Ureter (tissue), 1 donor: ENCODE data around the gene COPS8. TPM values are rescaled to one million over a fixed set of nuclear protein-coding genes. Genes with fewer than 3 reads are reported as not detected.

Source experiments
- DNase-seq: peaks from one replicate; pipeline ENCODE4 v3.0.0-alpha.2; 2020; ENCODE audit warnings: low spot score
- total RNA-seq: library from RNA; stranded (reverse); gene quantifications from one replicate; pipeline ENCODE4 v1.2.4, GENCODE V29; 2023
- donor health status: DM: yes; HTN: yes; CAD: no.

Gene COPS8
- total RNA-seq, 1 donor from 2014 or later = 46.1 TPM

DNA sequence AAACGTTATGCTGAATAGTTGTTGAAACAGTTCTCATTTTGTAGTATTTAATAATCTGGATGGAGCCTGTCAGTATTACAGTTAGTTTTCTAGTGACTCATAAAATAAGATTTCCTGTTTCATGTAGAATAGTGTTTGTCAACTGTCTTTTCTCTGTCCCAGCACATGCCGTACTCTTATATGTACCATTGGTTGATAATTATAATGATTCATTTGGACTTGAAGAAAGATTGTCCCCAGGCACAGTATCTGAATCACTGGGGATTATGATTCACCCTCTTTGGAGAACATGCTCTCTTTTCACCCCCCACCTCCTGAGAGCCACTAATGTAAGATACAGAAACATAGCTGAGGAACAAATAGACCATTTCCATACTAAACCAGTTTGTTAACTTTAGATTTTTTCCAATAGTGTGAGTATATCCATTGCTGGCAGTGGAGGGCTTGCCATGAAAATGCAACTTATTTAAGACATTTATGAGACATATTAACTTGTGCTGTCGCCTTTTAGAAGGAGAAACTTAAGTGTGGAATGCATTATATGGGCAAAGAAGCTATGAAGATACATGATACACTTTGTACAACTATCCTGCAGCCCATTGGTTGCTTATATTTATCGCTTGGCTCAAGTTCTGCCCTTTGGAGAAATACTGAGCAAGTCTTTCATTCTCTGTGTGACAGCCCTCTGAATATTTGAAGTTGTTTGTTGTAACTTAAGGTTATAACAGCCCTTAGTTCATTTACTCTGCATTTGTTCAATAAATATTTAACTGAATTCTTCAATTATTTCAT lies 12.4 kb downstream of the COPS8 start:
- no peak for DNase-seq

DNA sequence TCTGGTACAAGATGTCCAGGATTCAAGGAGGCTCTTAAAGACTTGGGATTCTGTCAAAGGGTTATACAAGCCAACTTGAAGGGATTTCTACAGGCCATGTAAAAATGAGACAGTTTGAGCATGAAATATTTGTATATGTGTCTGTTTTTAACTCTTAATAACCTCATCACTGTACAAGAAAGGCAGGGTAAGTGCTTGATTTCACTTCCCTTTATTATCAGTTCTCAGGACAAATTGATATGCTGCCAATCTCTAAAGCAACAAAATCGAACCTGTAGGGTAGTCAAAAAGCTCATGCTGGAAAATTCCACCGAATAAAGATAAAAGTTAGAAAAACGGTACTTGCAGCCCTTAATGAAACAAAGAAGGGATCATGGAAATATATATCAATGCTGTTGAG lies 14.1 kb downstream of the COPS8 start:
- no peak for DNase-seq

DNA sequence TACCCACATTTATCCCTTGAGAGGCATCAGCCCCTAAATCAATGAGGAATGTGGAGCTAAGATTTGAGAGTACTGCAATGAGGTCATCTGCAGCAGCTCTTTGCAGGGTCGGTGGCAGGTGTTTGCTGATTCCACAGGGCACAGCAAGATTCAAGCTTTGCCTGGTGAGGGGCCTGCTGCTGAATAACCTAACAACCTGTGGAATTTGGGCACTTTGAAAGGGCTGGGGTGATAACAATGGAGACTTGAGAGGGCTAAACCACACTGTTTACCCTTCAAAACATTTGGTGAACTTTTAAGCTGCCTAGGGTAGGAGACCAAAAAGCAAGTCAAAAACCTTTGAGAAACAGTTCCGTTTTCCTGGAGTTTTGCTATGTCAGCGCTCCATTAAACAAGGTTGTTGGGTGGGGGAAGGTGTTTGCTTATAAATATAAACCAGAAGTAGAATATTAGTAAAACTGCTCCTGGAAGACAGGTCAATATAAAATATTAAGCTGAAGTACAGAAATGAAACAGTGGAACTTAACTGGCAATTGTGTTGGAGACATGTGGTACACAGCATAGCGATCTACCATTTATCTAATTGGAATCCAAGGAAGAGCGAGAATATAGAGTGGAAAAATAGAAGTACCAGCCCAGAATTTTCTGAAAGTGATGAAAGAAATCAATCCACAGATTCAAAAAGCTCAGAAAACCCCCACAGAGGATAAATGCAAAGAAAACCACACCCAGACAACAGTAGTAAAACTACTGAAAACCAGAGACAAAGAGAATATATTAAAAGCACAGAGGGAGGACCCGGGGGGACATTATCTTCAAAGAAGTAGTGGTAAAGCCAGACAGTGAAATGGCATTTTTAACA lies 15.7 kb downstream of the COPS8 start:
- no peak for DNase-seq

DNA sequence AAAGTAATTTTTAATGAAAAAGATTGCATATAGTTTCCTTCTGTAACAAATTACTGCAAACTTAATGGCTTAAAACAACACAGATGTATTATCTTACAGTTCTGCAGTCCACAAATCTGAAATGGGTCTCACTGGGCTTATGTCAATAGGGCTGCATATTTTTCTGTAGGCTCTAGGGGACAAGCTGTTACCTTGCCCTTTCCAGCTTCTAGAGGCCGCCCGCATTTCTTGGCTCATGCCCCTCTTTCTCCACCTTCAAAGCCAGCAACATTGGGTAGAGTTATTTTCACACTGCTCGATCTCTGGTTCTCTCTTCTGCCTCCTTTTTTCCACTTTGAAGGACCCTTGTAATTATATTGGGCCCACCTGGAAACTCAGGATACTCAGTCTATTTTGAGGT lies 16.7 kb downstream of the COPS8 start:
- no peak for DNase-seq

DNA sequence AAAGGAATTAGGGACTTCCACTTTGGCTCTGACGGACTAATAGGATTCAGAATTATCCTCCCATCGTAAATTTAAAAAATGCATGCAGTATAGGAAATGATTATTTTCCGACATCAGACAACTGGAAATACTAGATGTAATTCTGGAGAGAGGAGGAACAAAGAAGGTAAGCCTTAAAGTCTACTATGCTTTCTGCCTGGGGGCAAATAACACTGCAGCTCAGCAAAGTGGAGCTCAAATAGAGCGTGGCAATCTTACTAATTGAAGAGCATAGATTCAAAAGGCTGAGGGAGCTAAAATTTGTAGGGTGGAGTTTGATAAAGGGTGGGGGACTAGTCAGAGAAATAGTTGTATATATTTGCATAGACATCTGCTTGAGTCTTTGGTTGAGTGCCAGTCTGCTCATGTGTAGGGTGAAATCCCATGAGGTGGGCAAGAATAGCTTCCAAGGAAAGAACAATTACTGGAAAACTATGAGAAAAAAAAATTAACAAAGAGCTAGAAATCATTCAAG lies 23.8 kb downstream of the COPS8 start:
- no peak for DNase-seq

DNA sequence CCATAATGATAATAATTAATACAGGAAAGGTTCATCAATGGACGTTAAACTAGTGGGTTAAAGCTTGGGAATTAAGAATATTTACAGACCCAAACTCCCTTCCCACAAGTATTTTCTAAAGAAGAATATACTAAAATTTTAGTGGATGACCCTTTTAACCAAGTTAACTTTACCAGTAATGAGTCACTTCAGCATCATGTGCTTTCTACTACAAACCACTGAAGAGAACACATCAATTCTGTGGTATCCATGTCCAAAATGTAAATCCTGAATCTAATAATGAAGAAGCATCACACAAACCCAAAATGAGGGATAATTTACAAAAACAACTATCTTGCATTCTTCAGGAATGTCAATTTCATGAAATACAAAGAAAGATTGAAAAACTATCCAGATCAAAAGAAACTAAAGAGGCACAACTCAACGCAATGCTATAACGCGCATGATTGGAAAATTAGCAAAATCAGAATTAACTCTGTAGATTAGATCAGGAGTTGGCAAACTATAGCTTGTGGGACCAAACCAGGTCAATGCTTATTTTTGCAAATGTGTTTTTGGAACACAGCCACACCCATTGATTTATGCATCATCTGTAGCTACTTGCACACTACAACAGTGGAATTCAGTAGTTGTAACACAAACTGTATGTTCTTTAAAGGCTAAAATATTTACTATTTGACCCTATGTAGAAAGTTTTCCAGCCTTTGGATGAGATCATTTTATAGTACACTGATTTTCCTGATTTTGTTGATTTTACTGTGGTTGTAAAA lies 27.5 kb downstream of the COPS8 start:
- DNase-seq = no peak

DNA sequence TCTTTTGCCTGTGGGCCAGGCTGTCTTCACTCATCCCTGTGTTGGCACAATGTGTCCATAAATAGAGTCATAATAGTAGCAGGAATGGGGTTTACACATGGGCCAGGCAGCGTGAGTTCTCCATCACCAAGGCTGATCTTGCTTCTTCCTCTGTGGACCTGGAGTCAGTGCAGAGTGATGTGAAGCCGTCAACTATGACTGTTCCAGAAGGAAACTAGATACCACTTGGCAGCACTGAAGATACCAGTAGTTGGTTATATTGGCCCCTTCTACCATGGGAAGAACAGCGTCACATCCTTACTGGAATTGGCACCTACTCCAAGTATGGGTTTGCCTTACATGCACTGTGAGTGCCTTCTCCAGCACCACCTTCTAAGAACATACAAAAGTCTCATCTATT lies 30.2 kb downstream of the COPS8 start:
- DNase-seq = no peak

DNA sequence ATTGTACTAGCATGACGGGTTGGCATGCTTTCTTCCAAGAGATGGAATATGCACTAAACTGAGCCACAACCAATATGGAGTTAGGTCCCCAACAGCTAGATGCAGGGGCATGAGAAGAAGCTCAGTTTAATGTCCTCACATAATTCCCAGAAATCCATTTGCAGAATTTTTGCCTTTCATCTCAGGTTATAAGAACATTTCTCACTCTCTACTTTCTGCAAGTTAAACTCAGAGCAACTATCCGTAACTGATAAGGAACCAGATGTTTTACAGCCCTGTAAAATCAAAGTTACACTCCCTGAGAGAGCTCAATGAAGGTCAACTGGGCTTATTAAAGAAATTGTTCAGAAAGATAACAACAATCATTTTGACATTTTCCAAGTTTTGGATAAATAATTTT lies 30.7 kb downstream of the COPS8 start:
- no peak for DNase-seq

DNA sequence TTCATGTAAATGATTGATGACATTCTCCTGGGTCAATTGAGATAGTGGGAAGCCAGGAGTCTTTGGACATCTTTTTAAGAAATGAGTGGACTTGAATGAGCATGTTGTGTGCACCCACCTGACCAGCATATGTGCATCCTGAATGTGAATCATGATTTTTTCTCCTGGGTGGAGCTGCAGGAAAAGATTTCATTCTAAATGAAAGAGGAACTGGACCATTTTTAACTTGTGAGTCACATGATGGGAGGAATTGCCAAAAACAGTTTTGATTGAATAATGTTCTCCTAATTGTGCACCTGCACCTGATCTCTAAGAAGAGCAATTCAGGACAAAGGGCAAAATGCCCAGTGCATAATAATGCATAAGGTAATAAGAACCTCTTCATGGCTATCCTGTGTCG lies 32.3 kb downstream of the COPS8 start:
- no peak for DNase-seq

DNA sequence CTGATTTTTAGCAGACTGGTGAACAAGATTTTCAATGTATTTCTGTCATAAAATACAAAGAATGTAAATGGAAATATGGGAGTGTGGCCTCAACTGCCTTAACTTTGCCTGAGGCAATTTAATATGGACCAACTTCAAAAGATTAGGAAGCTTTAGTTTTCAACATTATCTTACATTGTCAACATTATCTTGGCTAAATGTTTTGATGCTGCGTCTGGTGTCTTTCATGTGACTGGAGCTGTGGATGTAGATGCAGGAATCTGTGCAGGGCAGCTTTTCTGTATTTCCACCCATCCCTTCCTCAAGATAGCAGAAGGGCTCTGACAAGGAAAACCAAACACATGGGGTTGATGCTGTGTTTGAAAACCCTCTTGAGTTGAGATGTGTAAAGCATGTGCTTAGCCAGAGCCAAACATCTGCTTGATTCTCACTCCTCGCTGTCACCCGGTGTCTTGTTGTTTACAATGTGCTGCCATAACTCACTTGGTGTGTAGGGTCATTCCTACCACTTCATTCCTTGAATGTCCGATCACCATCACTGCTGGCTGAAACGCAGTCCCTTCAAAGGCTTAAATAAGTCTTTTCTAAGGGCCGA lies 33.0 kb downstream of the COPS8 start:
- DNase-seq = no peak

DNA sequence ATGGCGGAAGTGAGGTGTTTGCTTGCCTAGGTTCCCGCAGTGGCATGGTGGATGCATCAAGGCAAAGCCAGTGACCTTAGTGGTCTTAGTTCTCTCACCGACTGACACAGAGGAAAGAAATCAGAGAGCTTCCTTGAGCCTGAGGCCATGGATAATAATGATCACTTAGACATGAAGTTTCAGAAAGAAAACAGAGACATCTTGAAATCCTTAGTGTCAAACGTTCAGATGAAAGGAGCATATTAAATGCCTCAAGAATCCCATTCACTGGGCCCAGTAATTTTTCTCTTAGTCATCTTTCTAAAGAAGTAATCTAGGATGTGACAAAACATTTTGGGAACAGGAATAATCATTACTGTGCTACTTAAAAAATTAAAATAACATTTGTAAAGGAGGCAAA lies 35.2 kb downstream of the COPS8 start:
- DNase-seq = no peak

DNA sequence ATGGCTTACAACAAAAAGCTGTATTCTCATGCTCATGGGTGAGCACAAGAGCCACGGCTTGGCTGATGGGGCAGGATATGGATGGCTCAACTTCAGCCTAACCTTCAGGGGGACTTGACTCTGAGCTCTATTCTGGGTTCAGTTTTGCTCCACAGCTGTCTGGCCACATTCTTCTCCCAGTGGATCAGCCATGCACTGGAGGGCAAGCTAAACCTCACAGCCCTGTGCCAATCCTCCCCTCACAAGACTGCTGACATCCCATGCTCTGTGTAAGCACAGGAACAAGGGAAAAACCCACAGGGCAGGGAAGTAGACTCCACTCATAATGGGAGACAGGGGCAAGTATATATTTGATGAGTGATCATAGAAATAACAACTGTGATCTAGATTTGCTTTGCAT lies 35.6 kb downstream of the COPS8 start:
- DNase-seq = no peak

DNA sequence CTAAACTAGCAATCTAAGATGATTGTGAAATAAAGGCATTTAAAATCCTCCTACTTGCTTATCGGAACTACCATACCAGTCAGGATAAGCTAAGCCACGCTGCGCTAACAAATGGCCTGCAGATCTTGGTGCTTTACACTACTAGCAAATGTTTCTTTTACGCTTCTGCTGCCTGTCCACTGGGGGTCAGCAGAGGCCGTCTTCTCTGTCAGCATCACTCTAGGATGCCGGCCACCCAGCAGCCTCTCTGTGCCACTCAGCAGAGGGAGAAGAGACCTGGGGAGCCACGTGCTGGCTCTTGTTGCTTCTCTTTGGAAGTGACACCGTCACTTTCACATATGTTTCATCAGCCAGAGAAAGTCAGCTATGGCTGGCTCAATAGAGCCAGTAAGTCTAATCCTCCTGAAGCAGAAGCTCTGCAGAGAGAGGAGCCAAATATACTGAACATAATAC lies 36.6 kb downstream of the COPS8 start:
- DNase-seq = peak; percentile 58

DNA sequence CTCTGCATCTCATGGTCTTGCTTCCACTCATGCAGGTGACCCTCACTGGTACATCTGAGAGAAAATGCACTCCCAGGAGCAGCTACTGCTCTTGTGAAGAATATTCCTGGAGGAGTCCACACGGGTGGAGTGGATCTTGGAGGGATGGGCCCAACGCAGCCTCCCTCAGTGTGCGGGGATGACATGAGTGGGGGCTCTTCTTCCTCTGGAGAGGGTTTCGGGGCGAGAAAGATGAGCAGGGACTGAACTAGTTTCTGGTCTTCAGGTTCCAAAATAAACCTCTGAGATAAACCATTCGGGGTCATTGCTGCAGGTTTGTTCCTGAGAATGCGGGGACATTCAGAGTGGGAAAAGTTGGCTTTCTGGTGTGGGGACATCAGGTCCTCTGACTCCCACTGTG lies 39.1 kb downstream of the COPS8 start:
- DNase-seq = no peak

DNA sequence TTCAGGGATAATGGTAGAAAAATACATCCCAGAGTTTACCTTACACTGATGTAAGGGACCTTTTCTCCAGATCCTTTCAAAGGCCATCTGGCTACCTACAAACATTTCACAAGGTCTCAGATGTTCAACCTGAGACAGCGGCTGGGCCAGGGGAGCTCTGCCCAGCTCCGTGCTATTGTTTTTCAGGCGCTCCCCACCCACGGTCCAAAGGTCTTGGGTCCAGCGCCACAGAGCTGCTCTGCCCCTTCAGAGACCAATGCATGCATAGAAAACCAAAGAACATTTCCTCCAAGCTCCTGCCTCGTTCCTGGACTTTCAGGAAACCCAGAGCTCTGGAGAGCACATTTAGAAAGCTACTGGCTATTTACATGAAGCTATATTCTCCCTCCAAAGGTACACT lies 40.3 kb downstream of the COPS8 start:
- no peak for DNase-seq

DNA sequence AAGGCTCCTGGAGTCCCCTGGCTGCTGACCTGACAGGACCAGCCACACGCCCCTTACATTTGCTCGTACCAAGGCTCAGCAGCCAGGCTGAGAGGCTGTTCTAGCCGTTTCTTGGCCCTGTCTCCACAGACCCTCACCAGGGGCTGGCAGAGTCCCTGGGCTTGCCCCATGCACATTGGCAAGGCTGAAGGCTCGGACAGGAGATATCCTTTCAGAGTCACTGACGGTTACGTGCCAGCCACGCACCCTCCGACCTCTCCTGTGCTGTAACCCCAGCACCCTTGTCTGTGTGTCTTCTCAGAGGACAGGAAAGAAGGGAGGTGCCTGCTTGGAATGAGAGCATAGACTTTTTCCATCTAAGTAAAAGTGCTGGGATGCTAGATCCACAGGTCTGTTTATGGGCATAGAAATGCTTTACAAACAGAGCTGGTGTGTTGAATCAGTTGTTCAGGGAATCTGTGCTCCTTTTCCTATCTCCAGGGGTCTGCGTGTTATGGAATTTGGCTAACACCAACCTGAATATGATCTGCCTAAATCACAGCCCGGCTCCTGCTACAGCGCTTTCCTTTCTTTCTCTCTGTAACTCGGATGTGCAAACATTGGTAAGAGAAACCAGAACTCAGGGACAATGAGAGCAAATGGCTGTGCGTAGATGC lies 41.0 kb downstream of the COPS8 start:
- DNase-seq = no peak

DNA sequence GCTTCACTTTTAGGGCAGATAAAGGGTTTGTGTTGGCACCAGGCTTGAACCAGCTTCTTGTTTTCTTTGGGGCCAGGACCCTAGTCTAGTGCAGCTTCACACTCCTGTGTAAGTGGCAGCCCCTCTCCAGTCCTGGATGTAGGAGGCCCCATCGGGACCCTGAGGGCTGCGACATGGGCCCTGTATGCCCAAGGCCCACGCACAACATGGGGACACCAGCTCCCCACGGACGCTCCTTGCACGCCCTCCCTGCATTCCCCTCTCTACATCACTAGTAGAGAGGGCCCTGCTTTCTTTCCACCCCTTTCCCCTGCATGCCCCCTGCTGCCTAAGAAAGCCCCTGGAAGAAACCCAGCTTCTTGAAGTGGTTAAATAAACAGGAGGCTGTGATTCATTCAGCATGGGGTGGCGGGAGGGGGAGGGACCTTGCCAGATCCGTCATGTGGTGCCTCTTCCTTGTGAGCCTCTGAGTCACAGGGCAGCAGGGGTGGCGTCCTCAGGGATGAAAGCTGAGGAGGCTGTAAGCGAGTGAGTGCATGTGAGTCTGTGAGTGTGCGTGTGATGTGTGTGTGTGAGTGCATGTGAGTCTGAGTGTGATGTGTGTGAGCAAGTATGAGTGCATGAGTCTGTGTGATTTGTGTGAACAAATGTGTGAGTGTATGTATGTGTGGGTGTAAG lies 42.5 kb downstream of the COPS8 start:
- peak; percentile 95 for DNase-seq

DNA sequence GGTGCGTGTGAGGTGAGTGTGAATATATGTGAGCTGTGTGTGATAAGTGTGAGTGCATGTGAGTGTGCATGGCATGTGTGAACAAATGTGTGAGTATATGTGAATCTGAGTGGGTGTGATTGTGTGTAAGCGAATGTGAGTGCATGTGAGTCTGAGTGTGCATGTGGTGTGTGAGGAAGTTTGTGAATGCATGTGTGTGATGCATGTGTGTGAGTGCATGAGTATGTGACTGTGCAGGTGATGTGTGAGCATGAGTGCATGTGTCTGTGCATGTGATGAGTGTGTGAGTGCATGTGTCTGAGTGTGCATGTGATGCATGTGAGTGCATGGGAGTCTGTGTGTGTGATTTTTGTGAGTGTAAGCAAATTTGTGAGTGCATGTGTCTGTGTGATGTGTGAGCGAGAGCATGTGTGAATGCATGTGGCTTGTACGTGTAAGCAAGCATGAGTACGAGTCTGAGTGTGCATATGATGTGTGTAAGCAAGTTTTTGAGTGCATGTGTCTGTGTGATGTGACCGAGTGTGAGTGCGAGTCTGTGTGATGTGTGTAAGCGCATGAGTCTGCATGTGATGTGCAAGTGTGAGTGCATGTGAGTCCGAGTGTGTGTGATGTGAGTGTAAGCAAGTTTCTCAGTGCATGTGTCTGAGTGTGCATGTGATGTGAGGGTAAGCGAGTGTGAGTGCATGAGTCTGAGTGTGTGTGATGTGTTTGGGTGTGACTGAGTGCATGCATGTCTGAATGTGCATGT lies 43.3 kb downstream of the COPS8 start:
- no peak for DNase-seq

DNA sequence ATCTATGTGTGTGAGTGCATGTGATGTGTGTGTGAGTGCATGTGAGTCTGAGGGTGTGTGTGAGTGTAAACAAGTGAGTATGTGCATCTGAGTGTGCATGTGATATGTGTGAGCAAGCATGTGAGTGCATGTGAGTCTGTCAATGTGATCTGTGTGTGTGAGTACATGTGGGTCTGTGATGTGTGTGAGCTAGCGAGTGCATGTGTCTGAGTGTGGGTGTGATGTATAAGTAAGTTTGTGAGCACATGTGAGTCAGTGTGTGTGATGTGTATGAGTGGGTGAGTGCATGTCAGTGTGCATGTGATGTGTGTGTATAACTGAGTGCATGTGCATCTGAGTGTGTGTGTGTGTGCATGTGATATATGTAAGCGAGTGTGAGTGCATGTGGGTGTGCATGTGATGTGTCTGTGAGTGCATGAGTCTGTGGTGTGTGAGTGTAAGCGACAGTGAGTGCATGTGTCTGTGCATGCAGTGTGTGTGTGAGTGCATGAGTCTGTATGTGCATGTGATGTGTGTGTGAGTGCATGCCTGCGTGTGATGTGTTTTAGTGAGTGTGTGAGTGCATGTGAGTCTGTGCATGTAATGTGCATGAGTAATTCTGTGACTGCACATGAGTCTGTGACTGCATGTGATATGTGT lies 44.1 kb downstream of the COPS8 start:
- no peak for DNase-seq
